HAP-1 (cell line): ENCODE data around the gene AURKAIP1.
A peak's percentile ranks its signal among the peaks of the same experiment; 100 is the strongest.
"Not testable (repeated sequence)": the region's sequence is repeated elsewhere in the genome, so short reads cannot be mapped to it uniquely, and the experiment has no call there.

ENCODE experiments used
- DNase-seq, 2 experiments: peaks; one replicate each; pipeline ENCODE4 v3.0.0-alpha.2; 2016 to 2020; ENCODE audit warnings: low spot score in 2 of 2
- H3K27me3 ChIP-seq: fragments of 250-450 bp; sonication (Bioruptor Pico); 2 replicates; pipeline ENCODE4 v1.5.1; 2020; ENCODE audit warnings: low read depth, mild to moderate bottlenecking, moderate library complexity
- H3K36me3 ChIP-seq: fragments of 250-450 bp; sonication (Bioruptor Pico); replicated peaks from 2 replicates; pipeline ENCODE4 v1.5.1; 2020; ENCODE audit warnings: mild to moderate bottlenecking
- H3K4me1 ChIP-seq: fragments of 250-450 bp; sonication (Bioruptor Pico); 2 replicates; pipeline ENCODE4 v1.5.1; 2020; ENCODE audit warnings: mild to moderate bottlenecking
- H3K4me3 ChIP-seq: fragments of 250-450 bp; sonication (Bioruptor Pico); 2 replicates; pipeline ENCODE4 v1.5.1; 2020; ENCODE audit warnings: mild to moderate bottlenecking, moderate library complexity
- H3K9me3 ChIP-seq: fragments of 250-450 bp; sonication (Bioruptor Pico); 2 replicates; pipeline ENCODE4 v1.5.1; 2020; ENCODE audit warnings: mild to moderate bottlenecking, moderate library complexity
- in situ Hi-C: fragments of 300-500 bp; cut with MboI; formaldehyde crosslinking; loops from 3 replicates; pipeline ENCODE4 v1.14.3; 2020; ENCODE audit warnings: low sequenced_read_pairs, inconsistent platforms, mixed read lengths

AURKAIP1 gene

DNA sequence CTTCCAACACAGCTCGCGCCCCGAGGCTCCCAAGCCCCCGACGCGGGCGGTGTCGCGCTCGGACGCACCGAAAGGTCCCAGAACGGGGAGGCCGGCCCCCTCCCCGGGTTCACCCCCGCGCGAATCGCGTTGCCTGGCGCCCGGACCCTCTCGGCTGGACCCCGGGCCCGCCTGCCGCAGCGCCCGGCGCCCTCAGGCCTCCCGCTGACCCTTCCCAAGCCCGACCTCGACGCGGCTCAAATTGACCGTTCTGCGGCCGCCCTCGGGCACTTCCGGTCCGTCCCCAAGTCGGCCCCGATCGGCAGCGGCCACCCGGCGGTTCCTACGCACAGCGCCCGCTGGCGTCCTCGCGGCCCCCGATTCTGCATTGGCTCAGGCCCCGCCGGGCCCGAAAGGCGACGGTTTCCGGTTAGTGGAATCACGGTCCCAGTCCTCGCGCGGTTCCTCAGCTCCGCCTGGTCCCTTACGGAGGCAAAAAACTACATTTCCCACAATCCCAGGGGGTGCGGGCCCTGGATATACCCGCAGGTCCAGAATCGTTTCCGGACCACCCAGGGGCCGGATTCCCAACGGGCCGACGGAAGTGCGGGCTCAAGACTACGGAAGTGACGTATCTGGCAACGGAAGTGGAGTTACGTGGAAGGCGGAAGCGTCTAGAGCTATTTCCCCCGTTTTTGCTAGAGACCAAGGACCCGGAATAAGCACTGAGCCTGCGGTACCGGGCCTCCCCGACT is at the start of gene AURKAIP1:
AURKAIP1 (minus strand) TSS at position 279 of the 734 bp plus-strand sequence. CDS start 451 bp downstream, outside the sequence.
- peaks cover 33% of the 10 kb centered on the region for H3K36me3 ChIP-seq
- H3K9me3 ChIP-seq, result no peaks in the 10 kb centered on the region
- peak within 1 kb of the TSS; percentile 83 for H3K4me3 ChIP-seq
- in situ Hi-C loops, result no loop called here
- DNase-seq, result peak; percentile 98
- H3K4me1 ChIP-seq, result peaks cover 7% of the 10 kb centered on the region
- H3K27me3 ChIP-seq, result no peaks in the 10 kb centered on the region

- no peak overlapping the region for H3K4me3 ChIP-seq
- no peaks in the 10 kb centered on the region for H3K27me3 ChIP-seq
- in situ Hi-C loops, result no loop called here
- no peaks in the 10 kb centered on the region for H3K9me3 ChIP-seq
- peaks cover 2% of the 10 kb centered on the region; the same call in 1 of the 2 replicates for H3K4me1 ChIP-seq
- H3K36me3 ChIP-seq, result no peaks in the 10 kb centered on the region
- no peak for DNase-seq
Observed at GRCh38 chr1:1424707-1425106, 49.7 kb upstream of the AURKAIP1 start.

GRCh38 chr1:1423245-1423597 is 48.2 kb upstream of the AURKAIP1 start:
- Histone ChIP-seq H3K27me3 (no peaks in the 10 kb centered on the region), H3K4me1 (peaks cover 2% of the 10 kb centered on the region; the same call in 1 of the 2 replicates), H3K36me3 (no peaks in the 10 kb centered on the region), H3K9me3 (no peaks in the 10 kb centered on the region), H3K4me3 (no peak overlapping the region)
- in situ Hi-C loops, result no loop called here
- DNase-seq, result no peak

DNA sequence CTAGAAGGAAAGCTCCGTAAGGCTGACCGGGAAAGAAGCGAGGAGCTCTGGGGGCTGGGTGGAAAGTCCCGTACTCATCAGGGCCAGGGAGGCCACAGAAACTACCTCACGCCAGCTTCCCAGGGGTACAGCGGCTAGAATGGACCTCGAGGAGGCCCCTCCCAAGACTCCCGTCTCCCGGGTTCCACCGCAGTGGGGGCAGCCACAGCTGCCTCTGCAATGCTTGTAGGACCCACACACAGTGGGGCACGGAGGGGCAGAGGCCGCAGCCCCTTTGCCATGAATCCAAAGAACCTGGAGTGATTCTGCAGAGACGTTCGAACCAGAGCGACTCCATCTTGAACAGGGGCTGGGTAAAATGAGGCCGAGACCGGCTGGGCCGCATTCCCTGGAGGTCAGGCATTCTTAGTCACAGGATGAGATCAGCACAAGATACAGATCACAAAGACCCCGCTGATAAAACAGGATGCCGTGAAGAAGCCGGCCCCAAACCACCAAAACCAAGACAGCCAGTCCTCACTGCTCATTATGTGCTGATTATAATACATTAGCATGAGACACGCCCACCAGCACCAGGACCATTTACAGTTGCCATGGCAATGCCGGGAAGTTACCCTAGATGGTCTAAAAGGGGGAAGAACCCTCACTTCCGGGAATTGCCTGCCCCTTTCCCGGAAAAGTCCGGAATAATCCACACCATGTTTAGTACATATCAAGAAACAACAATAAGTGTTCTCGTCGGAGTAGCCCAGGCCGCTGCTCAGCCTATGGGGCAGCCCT is 47.6 kb upstream of the AURKAIP1 start:
- no peaks in the 10 kb centered on the region for H3K27me3 ChIP-seq
- no peak for DNase-seq
- H3K4me3 ChIP-seq, result no peak overlapping the region
- in situ Hi-C loops, result no loop called here
- peaks cover 2% of the 10 kb centered on the region; the same call in 1 of the 2 replicates for H3K4me1 ChIP-seq
- H3K9me3 ChIP-seq, result no peaks in the 10 kb centered on the region
- H3K36me3 ChIP-seq, result no peaks in the 10 kb centered on the region

DNA sequence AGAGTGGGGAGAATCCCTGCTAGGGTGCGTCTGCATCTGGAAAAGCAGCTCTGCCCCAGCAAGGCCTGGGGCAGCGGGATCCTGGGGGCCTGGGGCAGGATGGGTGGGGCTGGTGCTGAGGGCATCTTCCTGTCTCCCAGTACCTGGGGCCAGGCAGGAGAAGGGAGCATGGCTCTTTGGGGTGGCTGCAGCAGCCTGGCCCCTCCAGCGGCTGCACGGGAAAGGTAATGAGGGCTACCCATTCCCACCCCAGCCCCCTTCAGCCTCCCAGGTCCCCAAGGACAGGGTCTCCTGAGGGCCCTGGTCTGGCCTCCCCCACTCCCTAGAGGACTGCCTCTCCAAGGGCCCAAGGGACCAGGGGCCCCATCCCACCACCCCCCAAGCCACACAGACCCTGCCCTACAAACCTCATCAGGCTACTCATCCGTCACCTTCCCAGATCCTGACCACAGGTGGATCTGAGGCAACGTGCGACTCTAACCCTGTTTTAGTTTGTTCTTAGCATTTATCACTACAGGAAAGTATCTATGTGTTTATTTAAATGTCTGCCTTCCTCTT is 47.0 kb upstream of the AURKAIP1 start:
- no peak overlapping the region for H3K4me3 ChIP-seq
- H3K4me1 ChIP-seq, result peaks cover 2% of the 10 kb centered on the region; the same call in 1 of the 2 replicates
- in situ Hi-C loops, result no loop called here
- H3K36me3 ChIP-seq, result no peaks in the 10 kb centered on the region
- no peak for DNase-seq
- no peaks in the 10 kb centered on the region for H3K9me3 ChIP-seq
- no peaks in the 10 kb centered on the region for H3K27me3 ChIP-seq

DNA sequence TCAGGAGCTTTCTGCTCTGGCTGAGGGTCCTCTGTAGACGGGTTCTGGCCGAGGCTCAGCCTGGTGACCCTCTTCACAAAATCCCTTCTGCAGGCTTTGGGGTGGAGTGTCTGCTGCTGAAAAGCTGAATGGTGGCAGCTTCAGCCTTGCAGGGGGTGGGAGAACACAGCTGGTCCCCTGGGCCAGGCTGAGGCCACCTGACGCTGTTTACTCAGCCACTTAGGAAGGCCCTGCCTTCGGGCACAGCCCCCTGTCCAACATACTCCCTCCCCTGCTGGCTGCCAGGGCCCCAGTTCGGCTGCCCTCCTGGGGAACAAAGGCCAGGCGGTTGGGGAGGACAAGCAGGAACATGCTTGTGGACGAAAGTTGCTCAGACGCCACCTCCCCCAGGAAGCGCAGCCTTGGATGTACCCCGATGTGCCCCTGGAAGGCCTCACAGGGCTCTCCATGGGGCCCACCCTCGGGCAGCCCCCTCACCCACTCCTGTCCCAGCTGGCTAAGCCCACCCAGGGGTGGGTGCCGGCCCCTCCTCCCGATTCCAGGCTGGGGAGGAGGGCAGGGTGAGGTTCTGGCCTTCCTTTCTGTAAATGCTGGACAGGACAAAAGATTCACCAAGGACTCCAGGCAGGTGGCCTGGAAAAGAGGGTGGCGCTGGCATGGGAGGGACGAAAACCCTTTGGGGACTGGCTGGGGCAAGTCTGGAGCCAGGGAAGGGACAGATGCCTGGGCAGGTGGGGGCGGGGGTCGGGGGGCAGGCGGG is 46.3 kb upstream of the AURKAIP1 start, which contains the start of gene ANKRD65:
ANKRD65 (minus strand) TSS at position 130 of the 760 bp plus-strand sequence. CDS start 271 bp downstream, outside the sequence.
- H3K9me3 ChIP-seq, result no peaks in the 10 kb centered on the region
- DNase-seq, result peak in 1 of 2 experiments; percentile 0
- H3K27me3 ChIP-seq, result no peaks in the 10 kb centered on the region
- in situ Hi-C loops, result no loop called here
- no peaks in the 10 kb centered on the region for H3K36me3 ChIP-seq
- no peak within 1 kb of the TSS for H3K4me3 ChIP-seq
- no peaks in the 10 kb centered on the region for H3K4me1 ChIP-seq

GRCh38 chr1:1420654-1421141 is 45.7 kb upstream of the AURKAIP1 start:
- H3K4me1 ChIP-seq, result no peaks in the 10 kb centered on the region
- DNase-seq, result no peak
- H3K36me3 ChIP-seq, result no peaks in the 10 kb centered on the region
- in situ Hi-C loops, result no loop called here
- H3K4me3 ChIP-seq, result no peak overlapping the region
- H3K27me3 ChIP-seq, result no peaks in the 10 kb centered on the region
- H3K9me3 ChIP-seq, result no peaks in the 10 kb centered on the region

DNA sequence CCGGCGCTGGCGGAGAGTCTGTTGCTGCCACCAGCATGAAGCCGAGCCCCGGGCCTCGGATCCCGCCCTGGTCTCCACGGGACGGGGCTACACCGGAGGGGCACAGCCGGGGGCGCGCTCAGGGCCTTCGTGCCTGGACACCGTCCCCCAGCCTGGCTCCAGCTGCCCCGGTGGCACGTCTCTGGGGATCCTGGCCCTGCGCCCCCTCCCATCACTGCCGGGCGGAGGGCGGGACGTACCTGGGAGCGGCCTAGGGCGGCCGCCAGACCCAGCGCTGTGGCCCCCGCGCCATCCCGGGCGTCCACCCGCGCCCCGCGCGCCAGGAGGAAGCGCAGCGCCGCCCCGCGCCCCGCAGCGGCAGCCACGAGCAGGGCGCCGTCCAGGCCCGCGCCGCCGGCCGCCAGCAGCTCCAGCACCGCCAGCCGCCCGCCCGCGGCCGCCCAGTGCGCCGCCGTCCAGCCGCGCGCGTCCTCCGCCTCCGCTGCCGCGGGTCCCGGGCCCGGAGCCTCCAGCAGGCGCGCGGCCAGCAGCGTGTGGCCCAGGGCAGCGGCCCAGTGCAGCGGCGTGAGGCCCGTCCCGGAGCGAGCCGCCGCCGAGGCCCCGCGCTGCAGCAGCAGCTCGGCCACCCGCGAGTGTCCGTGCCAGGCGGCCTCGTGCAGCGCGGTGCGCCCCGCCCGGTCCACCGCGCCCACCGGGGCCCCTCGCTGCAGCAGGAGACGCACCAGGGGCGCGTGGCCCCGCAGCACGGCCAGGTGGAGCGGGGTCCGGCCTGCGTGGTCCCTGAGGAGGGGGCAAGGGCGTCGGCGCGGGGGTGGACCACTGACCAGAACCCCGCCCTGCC is 45.0 kb upstream of the AURKAIP1 start:
- no peak for DNase-seq
- in situ Hi-C loops, result no loop called here
- Histone ChIP-seq H3K4me3 (no peak overlapping the region), H3K9me3 (no peaks in the 10 kb centered on the region), H3K27me3 (no peaks in the 10 kb centered on the region), H3K4me1 (no peaks in the 10 kb centered on the region), H3K36me3 (no peaks in the 10 kb centered on the region)

GRCh38 chr1:1419363-1419812 is 44.4 kb upstream of the AURKAIP1 start:
- no peak overlapping the region for H3K4me3 ChIP-seq
- no peaks in the 10 kb centered on the region for H3K4me1 ChIP-seq
- no peak for DNase-seq
- H3K9me3 ChIP-seq, result no peaks in the 10 kb centered on the region
- H3K36me3 ChIP-seq, result no peaks in the 10 kb centered on the region
- in situ Hi-C loops, result no loop called here
- no peaks in the 10 kb centered on the region for H3K27me3 ChIP-seq

DNA sequence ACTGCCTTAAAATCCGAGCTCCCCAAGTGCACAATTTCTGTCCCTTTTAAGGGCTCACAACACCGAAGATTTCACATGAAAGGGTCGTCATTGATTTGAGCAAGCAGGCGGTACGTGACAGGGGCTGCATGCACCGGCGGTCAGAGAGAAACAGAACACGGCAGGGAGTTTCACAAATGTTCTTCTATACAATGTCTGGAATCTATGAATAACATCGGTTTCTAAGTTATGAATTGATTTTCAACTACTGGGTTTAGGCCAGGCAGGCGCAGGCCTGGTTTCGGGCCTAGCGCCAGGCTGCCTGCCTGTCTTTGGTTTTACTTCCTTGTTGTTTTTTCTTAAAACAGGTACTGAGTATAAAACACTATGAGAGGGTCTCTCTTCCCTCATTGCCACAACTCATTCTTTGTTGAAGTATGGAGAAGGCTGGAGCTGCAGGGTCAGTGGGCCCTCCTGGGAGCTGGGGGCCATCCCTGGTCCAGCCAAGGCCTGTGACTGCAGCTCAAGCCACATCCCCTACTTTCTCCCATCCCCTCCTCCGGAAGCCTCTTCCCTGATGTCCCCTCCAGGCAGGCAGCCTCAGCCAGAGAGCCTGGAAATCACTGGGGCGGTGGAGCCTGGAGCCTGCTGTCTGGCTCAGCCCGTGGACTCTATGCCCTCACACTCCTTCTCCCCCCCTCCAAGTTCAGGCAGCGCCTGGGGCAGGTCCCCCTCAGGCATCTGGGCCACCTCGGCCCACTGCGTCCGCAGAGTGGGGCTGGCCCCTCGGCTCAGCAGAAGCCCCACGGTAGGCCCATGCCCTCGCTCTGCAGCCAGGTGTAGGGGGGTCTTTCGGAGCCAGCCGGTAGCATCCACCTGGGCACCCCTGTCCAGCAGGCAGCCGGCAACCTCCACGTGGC is 43.7 kb upstream of the AURKAIP1 start:
- H3K36me3 ChIP-seq, result no peaks in the 10 kb centered on the region
- no peaks in the 10 kb centered on the region for H3K27me3 ChIP-seq
- in situ Hi-C loops, result no loop called here
- H3K4me3 ChIP-seq, result no peak overlapping the region
- no peak for DNase-seq
- H3K4me1 ChIP-seq, result no peaks in the 10 kb centered on the region
- H3K9me3 ChIP-seq, result no peaks in the 10 kb centered on the region

DNA sequence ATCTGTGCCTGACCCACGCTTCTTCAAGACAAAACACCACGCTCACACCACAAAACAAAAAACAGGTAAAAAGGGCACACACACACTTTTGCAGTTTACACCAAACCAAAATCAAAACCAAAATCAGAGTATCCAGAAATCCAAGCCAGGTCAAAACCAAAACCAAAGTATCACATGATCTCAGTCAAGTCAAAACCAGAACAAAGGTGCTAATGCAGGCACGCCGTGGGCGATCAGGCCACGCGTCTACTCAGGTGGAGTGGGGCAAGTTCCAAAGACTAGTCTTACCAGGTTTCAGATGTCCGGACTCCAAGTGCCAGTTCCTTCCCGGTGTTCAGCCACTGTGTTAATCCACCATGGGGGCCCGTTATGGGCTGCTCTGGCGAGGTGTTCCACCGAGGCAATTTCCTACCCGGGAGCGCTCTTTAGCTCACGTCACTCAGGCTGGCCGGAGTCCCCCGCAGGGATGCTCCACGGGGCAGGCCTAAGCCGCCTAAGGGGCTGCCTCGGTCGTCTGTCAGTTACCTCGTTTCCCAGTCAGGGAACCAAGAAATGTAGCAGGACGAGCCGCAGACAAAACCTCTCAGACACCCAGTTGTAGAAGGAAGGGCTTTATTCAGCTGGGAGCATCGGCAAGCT is 42.9 kb upstream of the AURKAIP1 start:
- H3K9me3 ChIP-seq, H3K36me3 ChIP-seq, H3K4me1 ChIP-seq, H3K27me3 ChIP-seq, in situ Hi-C loops, DNase-seq, H3K4me3 ChIP-seq: not testable (repeated sequence)
